NCI-H345 (cell line): ENCODE data around the gene ZBTB49.

ENCODE experiments used
- DNase-seq: peaks from one replicate; lab custom pipeline; 2025; lab: John Stamatoyannopoulos, UW

Gene ZBTB49

GRCh38 chr4:4358093-4358854 is 68.2 kb downstream of the ZBTB49 start:
- DNase-seq: no peak

GRCh38 chr4:4361883-4362282 is 71.8 kb downstream of the ZBTB49 start:
- DNase-seq: no peak

GRCh38 chr4:4362991-4363697 is 73.1 kb downstream of the ZBTB49 start:
- DNase-seq: no peak

- DNase-seq: no peak
Measured at GRCh38 chr4:4364061-4364460, 74.0 kb downstream of the ZBTB49 start.

GRCh38 chr4:4364486-4365208 is 74.6 kb downstream of the ZBTB49 start:
- no peak for DNase-seq

- DNase-seq: no peak
Measured at GRCh38 chr4:4368809-4369580, 78.9 kb downstream of the ZBTB49 start.
